NCI-H2227 (cell line): ENCODE measurements around the gene MTFMT.
"Not testable (repeated sequence)": the region's sequence is repeated elsewhere in the genome, so short reads cannot be mapped to it uniquely, and the experiment has no call there.

Source experiments
- DNase-seq: peaks from one replicate; lab custom pipeline; 2025; ENCODE audit not compliant: unreplicated experiment; lab: John Stamatoyannopoulos, UW

MTFMT gene

GRCh38 chr15:65028921-65029735 is at the start of gene MTFMT:
Gene MTFMT, minus strand, starts transcription at chr15:65029639. Its CDS starts 26 bp downstream, at chr15:65029613.
- peak; percentile 84 for DNase-seq

DNA sequence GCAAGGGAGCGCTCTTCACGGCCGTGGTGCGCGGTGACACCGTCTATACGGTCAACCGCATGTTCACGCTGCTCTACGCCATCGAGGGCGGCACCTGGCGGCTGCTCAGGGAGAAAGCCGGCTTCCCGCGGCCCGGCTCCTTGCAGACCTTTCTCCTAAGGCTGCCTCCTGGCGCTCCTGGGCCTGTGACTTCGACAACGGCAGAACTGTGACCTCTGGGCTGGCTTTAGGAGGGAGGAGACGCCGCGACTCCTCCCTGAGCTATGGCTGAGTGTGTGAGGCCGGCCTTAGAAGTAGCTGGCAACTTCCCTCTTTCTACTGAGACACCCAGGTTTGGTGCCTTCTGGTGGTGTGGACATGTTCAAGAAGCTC is 48.5 kb upstream of the MTFMT start:
- DNase-seq, result no peak

GRCh38 chr15:65077291-65077980 is 48.0 kb upstream of the MTFMT start:
- DNase-seq, result no peak

DNA sequence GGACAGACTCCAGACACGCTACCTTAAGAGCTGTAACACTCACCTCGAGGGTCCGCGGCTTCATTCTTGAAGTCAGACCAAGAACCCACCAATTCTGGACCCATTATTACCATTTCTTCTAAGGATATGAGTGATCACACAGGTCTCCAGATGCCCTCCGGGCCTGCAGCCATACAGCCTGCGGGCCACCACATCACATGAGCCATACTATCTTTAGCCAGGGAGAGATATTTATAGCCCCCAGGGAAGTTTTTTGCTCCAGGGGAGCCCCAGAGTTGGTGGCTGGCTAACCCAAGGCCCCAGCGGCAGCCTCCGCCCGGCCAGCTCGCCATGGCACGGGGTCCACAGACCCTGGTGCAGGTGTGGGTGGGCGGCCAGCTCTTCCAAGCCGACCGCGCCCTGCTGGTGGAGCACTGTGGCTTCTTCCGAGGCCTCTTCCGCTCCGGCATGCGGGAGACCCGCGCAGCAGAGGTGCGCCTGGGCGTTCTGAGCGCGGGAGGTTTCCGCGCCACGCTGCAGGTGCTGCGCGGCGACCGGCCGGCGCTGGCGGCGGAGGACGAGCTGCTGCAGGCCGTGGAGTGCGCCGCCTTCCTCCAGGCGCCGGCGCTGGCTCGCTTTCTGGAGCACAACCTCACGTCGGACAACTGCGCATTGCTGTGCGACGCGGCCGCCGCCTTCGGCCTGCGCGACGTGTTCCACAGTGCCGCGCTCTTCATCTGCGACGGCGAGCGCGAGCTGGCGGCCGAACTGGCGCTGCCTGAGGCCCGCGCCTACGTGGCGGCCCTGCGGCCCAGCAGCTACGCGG is 47.2 kb upstream of the MTFMT start, which contains the start of gene KBTBD13:
KBTBD13 (plus strand) TSS at position 261 of the 805 bp plus-strand sequence; CDS start at position 331, 70 bp downstream.
- no peak for DNase-seq

- not testable (repeated sequence) for DNase-seq
Observed at GRCh38 chr15:65075607-65076395, 46.4 kb upstream of the MTFMT start.

- DNase-seq, result not testable (repeated sequence)
Observed at GRCh38 chr15:65074946-65075345, 45.5 kb upstream of the MTFMT start.

GRCh38 chr15:65072617-65073016 is 43.2 kb upstream of the MTFMT start:
- DNase-seq, result no peak

DNA sequence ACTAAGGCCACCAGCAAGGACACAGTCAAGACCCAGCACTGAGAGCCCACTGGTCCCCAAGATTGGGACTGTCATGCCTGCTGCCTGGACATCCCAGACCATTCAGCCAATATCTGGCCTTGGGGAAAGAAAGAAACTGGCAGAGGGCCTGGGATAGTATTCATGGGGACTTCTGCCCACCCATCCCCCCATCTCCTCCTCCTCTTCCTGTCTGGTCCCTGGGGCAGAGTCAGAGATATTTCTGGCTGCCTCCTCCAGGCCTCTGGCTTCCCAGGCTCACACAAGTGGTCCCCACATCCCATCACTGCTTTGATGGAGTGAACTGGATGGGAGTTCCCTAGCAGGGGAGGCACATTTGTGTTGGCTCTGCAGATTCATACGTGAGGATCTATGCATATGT is 42.6 kb upstream of the MTFMT start:
- no peak for DNase-seq

DNA sequence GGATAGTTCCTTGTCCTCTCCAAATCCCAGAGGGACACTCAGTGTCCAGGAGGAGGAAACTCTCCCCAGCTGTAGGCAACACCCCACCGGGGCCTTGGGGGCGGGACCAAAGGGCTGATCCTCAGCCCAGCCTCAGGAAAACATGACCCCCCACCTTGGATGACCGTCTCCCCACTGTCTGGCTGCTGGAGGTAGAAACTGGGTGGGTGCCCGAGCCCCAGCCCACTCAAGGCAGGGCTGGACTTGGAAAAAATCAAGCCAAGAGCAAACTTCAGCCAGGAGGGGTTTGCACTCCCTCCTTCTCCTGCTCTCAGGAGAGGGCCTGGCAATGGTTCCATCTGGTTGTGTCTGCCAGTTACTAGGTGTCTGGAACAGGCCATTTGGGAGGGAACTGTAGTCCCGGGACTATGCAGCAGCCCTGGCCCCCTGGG is 42.0 kb upstream of the MTFMT start:
- no peak for DNase-seq

- no peak for DNase-seq
Observed at GRCh38 chr15:65069779-65070546, 40.5 kb upstream of the MTFMT start.

DNA sequence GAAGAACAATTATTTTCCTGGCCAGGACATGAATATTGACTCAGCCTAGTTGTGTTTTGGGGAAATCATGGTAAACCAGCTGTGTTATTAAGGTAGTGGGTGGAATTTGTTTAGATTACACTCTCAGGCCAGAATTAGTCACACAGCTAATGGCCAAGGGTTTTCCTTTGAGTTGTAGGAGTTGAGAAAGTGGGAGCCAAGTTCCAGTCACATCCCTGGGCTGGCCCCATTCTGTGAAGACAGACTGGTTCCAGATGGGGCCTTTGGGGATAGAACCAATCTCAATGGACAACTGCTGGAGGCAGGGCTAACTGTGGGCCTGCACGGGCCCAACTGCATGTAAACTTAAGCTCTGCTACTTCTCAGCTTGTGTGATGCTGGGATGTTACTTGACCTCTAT is 39.7 kb upstream of the MTFMT start:
- DNase-seq, result no peak

DNA sequence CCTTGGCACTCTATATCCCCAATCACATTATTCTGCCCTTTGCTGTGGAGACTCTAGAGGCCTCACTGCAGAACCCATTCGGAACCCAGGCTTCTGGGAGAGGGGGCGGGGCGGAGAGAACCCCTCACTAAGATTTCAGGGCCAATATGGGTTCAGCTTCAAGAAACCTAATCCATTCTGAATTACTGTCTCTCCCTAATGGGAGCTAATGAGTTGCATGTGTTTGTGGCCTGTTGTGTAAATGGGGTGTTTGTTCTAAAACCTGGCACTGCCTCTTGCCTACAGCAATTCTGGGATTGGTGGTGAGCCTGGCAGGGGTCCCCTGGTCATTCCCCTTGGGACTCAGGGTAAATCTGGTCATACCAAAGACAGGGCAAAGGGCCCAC is 39.0 kb upstream of the MTFMT start:
- DNase-seq, result no peak

DNA sequence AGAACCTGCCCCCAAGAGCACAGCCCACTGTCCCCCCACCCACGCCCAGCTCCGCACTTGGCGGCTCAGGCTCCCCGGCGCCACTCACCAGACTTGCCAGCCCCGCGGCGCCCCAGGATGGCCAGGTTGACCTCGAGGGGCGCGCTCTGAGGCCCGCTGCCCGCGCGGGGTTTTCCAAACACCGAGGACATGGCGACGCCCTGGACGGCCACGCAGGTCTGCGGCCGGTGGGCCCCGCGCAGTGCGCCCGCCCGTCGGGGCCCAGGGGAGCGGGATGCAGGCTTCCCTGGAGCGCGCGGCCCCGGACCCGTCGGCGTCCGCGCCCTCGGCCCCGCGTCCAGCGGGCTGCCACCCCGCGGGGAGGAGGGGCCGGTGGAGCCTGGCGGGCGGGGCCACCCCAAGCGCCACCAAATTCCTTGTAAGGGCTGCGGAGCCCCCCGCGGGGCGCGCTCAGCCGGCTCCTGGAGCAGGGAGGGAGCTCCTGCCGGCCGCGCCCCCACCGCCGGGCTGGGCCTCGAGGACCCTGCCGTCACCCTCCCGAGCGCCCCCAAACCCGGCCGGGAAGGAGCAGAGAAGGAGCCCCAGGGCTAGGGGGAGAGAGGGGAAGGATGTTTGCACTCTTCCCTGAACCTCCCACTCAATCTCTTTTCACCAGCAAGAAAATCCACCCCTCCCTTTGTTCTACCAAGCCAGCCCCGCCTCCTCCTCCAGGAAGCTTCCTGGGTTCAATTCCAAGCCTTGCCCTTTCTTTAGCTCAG is 38.4 kb upstream of the MTFMT start, which contains the start of gene RASL12:
RASL12 (minus strand) TSS at position 347 of the 758 bp plus-strand sequence; CDS start at position 191, 156 bp downstream.
- no peak for DNase-seq

- DNase-seq, result no peak
Observed at GRCh38 chr15:65067317-65067644, 37.8 kb upstream of the MTFMT start.

DNA sequence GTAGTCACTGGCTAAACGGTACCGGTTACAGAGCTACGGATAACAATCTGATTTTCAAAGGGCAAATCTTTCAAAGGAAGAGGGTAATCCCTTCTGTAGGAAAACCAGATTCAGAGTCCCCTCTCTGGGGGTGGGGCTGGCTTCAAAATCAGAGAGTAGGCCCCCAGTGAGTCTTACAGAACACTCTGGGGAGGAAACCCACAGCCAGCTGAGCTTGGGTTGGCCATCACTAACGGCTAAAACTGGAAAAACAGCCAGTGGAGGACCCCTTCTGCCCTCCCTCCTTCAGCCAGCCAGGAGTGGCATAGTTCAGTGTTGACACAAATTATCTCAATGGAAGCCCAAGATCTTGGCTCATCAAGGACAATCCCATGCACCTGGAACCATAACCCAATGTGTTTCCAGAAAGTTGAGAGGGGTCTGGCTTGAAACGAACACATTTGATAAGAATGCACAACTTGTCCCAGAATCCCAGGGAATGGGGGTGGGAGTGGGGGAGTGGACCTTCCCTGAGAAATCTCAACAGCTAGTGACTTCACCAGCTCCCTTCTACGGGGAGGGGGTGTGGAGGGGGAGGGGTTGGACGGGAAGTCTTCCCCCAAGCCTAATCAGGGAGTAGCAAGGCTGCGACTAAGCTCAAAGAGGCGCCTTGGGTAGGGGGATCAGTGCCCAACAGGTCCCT is 37.3 kb upstream of the MTFMT start:
- no peak for DNase-seq

DNA sequence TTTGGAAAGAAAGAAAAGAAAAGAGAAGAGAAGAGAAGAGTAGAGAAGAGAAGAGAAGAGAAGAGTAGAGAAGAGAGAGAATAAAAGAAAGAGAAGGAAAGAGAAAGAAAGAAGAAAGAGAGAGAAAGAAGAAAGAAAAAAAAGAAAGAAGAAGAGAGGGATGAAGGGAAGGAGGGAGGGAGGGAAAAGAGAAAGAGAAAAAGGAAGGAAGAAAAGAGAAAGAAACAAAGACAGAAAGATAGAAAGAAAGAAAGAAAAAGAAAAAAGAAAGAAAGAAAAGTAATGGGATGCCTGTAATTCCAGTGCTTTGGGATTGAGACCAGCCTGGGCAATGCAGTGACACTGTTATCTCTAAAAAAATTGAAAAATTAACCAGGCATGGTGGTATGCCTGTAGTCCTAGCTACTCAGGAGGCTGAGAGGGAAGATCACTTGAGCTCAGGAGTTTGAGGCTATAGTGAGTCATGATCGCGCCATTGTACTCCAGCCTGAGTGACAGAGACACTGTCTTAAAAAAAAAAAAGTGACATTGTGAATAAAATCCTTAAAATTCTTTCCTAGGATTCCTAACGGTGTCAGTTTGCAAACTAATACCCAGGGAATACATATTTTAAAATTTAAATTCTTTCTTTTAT is 36.7 kb upstream of the MTFMT start:
- DNase-seq, result no peak

DNA sequence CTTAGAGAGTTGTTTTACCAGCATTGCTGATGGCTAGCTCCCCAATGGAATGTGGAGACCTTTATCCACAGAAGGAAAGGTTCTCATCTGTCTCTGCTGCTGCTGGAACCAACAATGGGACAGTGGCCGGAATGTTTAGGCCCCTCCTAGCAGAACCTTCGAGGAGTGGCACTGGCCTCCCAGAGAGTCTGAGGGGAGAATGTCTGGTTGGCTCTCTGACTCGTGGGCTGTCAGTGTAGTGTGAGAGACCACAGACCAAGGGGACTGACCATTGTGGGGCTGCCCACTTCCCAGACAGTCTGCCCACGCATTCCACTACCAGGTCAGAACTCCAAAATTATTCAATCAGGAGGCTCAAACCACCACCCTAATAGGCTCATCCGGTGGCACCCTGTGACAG is 33.3 kb upstream of the MTFMT start:
- no peak for DNase-seq

- DNase-seq, result no peak
Observed at GRCh38 chr15:65062061-65062460, 32.6 kb upstream of the MTFMT start.
